Testis (tissue), 3 donors: ENCODE results near the gene EPHB1. TPM values are rescaled to one million over a fixed set of nuclear protein-coding genes. Genes with fewer than 3 reads are reported as not detected.

Experiments
- DNase-seq: peaks from one replicate; pipeline ENCODE4 v3.0.0-alpha.2; 2019
- H3K27ac ChIP-seq, 2 donors: fragments of 200-600 bp; sonication (generic); one replicate each; pipeline ENCODE4 v1.5.1; 2019
- H3K27me3 ChIP-seq: fragments of 200-600 bp; sonication (generic); one replicate; pipeline ENCODE4 v1.5.1; 2019
- H3K36me3 ChIP-seq: fragments of 200-600 bp; sonication (generic); one replicate; pipeline ENCODE4 v1.5.1; 2017; ENCODE audit warnings: low read depth; ENCODE audit errors: missing control alignments
- H3K4me1 ChIP-seq: fragments of 200-600 bp; sonication (generic); one replicate; pipeline ENCODE4 v1.5.1; 2019
- H3K4me3 ChIP-seq, 2 donors: fragments of 200-600 bp; sonication (generic); one replicate each; pipeline ENCODE4 v1.5.1; 2017 to 2019
- H3K9me3 ChIP-seq: fragments of 200-600 bp; sonication (generic); one replicate; pipeline ENCODE4 v1.5.1; 2017
- CTCF ChIP-seq, 3 experiments: fragments of 450-650 bp in 2 of 3; fragments of 200-600 bp in 1 of 3; sonication (generic) in 1 of 3; IDR thresholded peaks; one replicate each; pipeline ENCODE4 v1.5.1; 2016 to 2019; ENCODE audit warnings: antibody characterized with exemption in 3 of 3, mild to moderate bottlenecking in 2 of 3, moderate library complexity in 1 of 3
- POLR2A ChIP-seq: fragments of 450-650 bp; IDR thresholded peaks from one replicate; pipeline ENCODE4 v1.6.1; 2017; ENCODE audit warnings: antibody characterized with exemption, mild to moderate bottlenecking, moderate library complexity
- WGBS, 2 donors: methylation state at CpG; one replicate each; pipeline ENCODE4 v1.1.5; 2018; 5-methylcytosine and 5-hydroxymethylcytosine counted together
- intact Hi-C: fragments of 100-400 bp; cut with DNase I; formaldehyde crosslinking; loops from one replicate; pipeline ENCODE4 v1.15.1; 2023; ENCODE audit warnings: low total_unique reads
- polyA plus RNA-seq: library from polyadenylated mRNA; stranded (reverse); fragments of 350-450 nt; fragmentation: Illumina TruSeq; extraction: RNeasy Lipid Tissue Mini Kit (QIAGEN cat#74804); gene quantifications from one replicate; pipeline ENCODE4 v1.2.3, GENCODE V29; 2014; ENCODE audit warnings: low read depth, low replicate concordance; ENCODE audit not compliant: insufficient read depth
- total RNA-seq, 2 donors: library from RNA; depleted of rRNA; stranded (reverse); fragments of >200 nt; gene quantifications; one replicate each; pipeline ENCODE4 v1.2.3, GENCODE V29; 2016

The EPHB1 gene
- total and polyA plus RNA-seq, 3 donors from 2014 or later, result 20.8 to 37.1 (median 31.3) TPM

- Histone ChIP-seq H3K4me3 (no peak overlapping the region), H3K9me3 (no peaks in the 10 kb centered on the region), H3K4me1 (peaks cover 8% of the 10 kb centered on the region), H3K36me3 (no peaks in the 10 kb centered on the region), H3K27me3 (no peaks in the 10 kb centered on the region), H3K27ac (no peak overlapping the region)
- no peak for DNase-seq
- TF ChIP-seq CTCF (IDR thresholded peaks at IDR 0.05) (no peak), POLR2A (no peak)
- intact Hi-C loops, result no loop called here
Observed at GRCh38 chr3:135240426-135240825, 445.4 kb downstream of the EPHB1 start.

- Histone ChIP-seq H3K27ac (no peak overlapping the region), H3K36me3 (no peaks in the 10 kb centered on the region), H3K4me3 (no peak overlapping the region), H3K27me3 (no peaks in the 10 kb centered on the region), H3K4me1 (peaks cover 8% of the 10 kb centered on the region), H3K9me3 (no peaks in the 10 kb centered on the region)
- intact Hi-C loops, result no loop called here
- 95 to 100% methylated on average over 2 of the region's 2 CpGs for WGBS, 2 donors
- TF ChIP-seq POLR2A (no peak), CTCF (IDR thresholded peaks at IDR 0.05) (no peak)
- DNase-seq, result no peak
Observed at GRCh38 chr3:135242285-135242684, 447.2 kb downstream of the EPHB1 start.

GRCh38 chr3:135243616-135244015 is 448.6 kb downstream of the EPHB1 start:
- Histone ChIP-seq H3K4me3 (no peak overlapping the region), H3K36me3 (no peaks in the 10 kb centered on the region), H3K27ac (no peak overlapping the region), H3K9me3 (no peaks in the 10 kb centered on the region), H3K4me1 (no peaks in the 10 kb centered on the region), H3K27me3 (no peaks in the 10 kb centered on the region)
- intact Hi-C loops, result no loop called here
- TF ChIP-seq POLR2A (no peak), CTCF (IDR thresholded peaks at IDR 0.05) (no peak)
- DNase-seq, result no peak
- WGBS, 2 donors, result 66 to 100% methylated on average over 2 to 3 of the region's 3 CpGs

GRCh38 chr3:135246027-135246426 is 451.0 kb downstream of the EPHB1 start:
- Histone ChIP-seq H3K27me3 (no peaks in the 10 kb centered on the region), H3K36me3 (no peaks in the 10 kb centered on the region), H3K4me1 (no peaks in the 10 kb centered on the region), H3K27ac (no peak overlapping the region), H3K4me3 (no peak overlapping the region), H3K9me3 (no peaks in the 10 kb centered on the region)
- intact Hi-C loops, result no loop called here
- 86 to 94% methylated on average over 1 of the region's 1 CpG for WGBS, 2 donors
- no peak for DNase-seq
- TF ChIP-seq CTCF (IDR thresholded peaks at IDR 0.05), result no peak
- TF ChIP-seq POLR2A, result no peak

GRCh38 chr3:135248213-135248612 is 453.2 kb downstream of the EPHB1 start:
- 92 to 93% methylated on average over 11 to 12 of the region's 12 CpGs for WGBS, 2 donors
- H3K4me1 ChIP-seq, result no peaks in the 10 kb centered on the region
- no peak for DNase-seq
- intact Hi-C loops, result no loop called here
- no peak for TF ChIP-seq CTCF (IDR thresholded peaks at IDR 0.05)
- no peak for TF ChIP-seq POLR2A
- no peak overlapping the region for H3K4me3 ChIP-seq
- no peaks in the 10 kb centered on the region for H3K9me3 ChIP-seq
- H3K36me3 ChIP-seq, result no peaks in the 10 kb centered on the region
- H3K27ac ChIP-seq, result no peak overlapping the region
- H3K27me3 ChIP-seq, result no peaks in the 10 kb centered on the region
